ENCODE results near the gene PSME1.

DNA sequence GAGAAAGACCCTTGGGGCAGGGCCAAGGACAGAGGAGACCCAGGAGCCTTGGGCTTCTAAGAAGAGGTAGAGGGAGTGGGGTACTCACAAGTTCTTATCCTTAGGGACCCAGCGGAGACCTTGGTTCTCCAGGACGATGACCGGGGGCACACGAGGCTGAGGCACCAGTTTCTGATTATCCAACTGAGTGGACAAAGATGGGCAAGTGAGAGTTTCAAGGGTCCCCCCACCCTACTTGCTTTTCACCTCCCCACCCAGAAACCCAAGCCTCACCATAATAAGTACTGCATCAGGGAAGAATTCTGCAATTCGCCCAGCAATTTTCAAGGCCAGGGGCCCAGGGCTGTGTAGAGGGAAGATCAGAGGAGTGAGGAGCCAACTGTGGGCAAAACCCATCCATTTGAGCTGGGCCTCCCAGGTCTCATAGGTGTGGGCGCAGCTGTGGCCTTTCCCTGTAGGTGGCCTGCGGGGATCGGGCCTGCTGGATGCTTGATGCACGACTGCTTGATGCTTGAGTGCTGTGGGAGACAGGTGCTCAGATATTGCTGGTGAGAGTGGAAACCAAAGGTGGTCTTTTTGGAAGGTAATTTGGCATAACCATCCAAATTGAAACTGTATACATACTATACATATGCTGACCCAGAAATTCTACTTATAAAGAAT lies 3.4 kb downstream of the PSME1 start:
- TF ChIP-seq, protein P1, sequence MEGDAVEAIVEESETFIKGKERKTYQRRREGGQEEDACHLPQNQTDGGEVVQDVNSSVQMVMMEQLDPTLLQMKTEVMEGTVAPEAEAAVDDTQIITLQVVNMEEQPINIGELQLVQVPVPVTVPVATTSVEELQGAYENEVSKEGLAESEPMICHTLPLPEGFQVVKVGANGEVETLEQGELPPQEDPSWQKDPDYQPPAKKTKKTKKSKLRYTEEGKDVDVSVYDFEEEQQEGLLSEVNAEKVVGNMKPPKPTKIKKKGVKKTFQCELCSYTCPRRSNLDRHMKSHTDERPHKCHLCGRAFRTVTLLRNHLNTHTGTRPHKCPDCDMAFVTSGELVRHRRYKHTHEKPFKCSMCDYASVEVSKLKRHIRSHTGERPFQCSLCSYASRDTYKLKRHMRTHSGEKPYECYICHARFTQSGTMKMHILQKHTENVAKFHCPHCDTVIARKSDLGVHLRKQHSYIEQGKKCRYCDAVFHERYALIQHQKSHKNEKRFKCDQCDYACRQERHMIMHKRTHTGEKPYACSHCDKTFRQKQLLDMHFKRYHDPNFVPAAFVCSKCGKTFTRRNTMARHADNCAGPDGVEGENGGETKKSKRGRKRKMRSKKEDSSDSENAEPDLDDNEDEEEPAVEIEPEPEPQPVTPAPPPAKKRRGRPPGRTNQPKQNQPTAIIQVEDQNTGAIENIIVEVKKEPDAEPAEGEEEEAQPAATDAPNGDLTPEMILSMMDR (IDR thresholded peaks at IDR 0.05), result no peak
- TF ChIP-seq EZH2phosphoT487 (IDR thresholded peaks at IDR 0.05), result no peak
- no peak for TF ChIP-seq EZH2 (IDR thresholded peaks at IDR 0.05)
